GM12875 (cell line): Measurements from ENCODE around the gene SPTBN1.

Experiments used
- H3K4me3 ChIP-seq: one replicate; pipeline ENCODE4 v1.5.1; 2011; ENCODE audit warnings: low read depth, low read length, control low read depth
- TF ChIP-seq, protein P1 (sequence below): IDR thresholded peaks from 2 replicates; pipeline ENCODE4 v1.5.1; 2011; ENCODE audit warnings: low read depth, mild to moderate bottlenecking, control low read depth, inconsistent platforms, low read length, moderate library complexity, borderline replicate concordance; ENCODE audit not compliant: insufficient read depth

SPTBN1 gene

DNA sequence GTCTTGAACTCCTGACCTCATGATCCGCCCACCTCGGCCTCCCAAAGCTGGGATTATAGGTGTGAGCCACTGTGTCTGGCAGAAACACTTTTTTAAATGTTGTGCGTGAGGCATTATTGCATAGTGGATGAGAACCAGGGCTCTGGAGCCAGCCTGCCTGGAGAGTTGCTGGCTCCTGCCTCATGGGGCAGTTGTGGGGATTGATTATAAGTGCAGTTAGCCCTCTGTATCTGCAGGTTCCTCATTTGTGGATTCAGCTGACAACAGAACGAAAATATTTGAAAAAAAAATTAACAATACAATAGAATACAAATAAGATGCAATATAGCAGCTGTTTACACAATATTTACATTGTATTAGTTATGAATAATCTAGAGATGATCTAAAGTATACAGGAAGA is 137.9 kb downstream of the SPTBN1 start:
- TF ChIP-seq, protein P1, sequence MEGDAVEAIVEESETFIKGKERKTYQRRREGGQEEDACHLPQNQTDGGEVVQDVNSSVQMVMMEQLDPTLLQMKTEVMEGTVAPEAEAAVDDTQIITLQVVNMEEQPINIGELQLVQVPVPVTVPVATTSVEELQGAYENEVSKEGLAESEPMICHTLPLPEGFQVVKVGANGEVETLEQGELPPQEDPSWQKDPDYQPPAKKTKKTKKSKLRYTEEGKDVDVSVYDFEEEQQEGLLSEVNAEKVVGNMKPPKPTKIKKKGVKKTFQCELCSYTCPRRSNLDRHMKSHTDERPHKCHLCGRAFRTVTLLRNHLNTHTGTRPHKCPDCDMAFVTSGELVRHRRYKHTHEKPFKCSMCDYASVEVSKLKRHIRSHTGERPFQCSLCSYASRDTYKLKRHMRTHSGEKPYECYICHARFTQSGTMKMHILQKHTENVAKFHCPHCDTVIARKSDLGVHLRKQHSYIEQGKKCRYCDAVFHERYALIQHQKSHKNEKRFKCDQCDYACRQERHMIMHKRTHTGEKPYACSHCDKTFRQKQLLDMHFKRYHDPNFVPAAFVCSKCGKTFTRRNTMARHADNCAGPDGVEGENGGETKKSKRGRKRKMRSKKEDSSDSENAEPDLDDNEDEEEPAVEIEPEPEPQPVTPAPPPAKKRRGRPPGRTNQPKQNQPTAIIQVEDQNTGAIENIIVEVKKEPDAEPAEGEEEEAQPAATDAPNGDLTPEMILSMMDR = no peak
- H3K4me3 ChIP-seq = no peak overlapping the region

DNA sequence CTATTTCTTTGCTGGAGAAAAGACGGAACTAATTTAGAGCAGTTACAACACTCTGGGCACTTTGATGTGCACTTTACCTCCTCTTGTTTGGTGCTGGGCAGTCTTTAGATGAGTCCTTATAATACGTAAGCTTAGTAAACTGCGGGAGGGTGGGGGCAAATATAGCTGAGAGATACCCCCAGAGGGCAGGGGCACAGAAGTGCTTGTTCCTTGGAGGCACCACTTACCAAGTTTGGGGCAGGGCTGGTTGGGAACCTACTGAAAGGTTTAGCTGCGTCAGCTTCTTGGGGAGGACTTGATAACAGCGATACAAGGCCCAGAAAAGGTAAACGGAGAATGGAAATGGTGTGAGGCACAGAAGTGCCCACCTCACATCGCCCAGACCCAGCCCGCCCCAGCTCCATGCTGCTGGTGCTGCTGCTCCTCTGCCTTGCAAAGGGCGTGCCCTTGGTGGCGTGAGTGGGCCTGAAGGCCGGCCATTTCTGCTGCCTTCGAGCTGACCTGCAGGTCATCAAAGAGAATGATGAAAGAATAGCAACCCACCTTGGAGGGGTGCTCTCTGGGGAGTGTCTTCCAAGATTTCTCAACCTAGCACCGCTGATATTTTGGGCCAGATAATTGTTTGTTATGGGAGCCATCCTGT is 139.2 kb downstream of the SPTBN1 start:
- TF ChIP-seq, protein P1 = no peak
- H3K4me3 ChIP-seq = no peak overlapping the region

DNA sequence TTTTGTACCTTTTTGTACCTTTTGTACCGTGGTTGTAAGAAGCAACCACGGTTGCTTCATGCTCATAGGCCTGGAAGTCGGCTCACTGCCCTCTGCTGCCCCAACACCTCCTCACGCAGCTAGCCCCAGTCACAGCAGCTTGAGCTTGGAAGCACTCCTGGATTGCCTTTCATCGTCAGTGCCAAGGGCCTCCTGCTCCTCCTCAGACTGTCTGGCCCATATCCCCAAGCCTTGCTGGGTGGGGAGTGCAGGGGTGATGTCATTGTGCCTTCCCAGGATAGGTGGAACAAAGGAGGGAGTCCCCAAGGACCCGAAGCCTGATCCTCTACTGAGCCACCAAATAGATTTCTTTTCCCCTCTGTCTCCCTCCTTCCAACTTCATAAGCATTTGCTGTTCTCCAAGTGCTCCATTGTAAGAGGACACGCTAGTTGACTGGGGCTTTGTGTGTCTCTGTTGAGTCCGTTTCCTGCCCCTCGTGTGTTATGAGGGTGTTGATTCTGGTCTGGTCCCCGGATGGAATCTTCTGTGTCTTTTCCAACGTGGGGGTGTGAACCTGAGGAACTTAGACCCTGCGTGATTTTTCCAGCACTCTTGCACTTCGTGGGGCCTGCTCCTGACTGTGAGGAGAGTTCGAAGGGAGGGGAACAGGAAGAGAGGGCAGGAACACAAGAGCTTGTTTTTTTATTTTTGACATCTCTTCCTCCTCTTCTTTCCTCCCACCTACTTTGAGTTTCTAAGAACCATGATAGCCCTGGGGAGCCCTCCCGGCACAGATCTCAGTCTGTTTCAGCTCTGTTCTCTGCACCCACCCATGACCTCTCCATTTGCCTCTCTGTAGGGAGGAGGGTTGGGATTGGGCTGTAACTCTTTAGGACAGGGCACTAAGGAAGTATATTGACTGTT is 140.1 kb downstream of the SPTBN1 start:
- TF ChIP-seq, protein P1 = no peak
- H3K4me3 ChIP-seq = no peak overlapping the region

DNA sequence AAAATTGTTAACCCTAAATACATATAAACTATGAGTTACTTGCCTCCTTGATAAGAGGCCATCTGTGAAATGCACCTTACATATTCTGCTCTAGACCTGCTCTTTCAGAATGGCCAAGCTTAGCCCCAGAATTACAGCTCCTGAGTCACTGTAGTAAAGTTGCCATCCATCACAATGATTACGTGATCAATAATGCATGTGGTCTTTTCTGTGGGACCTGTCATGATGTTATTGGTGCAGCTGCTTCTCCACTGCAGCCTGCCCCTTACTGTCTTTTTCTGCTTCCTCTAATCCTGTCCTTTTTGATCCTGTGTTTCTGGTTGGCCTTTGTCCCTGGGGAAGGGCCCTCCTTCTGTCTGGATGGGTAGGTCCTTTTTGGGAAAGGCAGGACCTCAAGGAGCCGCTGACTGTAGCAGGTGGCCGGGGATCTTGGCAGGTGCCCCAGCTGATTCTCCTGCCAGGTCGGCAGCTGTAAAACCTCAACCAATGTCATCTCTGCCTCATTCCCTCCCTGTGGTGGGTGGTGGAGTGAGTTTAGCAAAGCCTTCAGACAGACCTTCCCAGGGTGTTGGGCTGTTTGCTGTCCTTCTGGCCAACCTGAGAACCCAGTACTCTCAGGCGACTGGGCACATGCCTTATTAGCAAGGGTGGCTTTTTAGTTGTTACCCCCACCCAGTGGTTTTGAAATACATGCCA is 141.2 kb downstream of the SPTBN1 start:
- TF ChIP-seq, protein P1 = no peak
- H3K4me3 ChIP-seq = no peak overlapping the region

DNA sequence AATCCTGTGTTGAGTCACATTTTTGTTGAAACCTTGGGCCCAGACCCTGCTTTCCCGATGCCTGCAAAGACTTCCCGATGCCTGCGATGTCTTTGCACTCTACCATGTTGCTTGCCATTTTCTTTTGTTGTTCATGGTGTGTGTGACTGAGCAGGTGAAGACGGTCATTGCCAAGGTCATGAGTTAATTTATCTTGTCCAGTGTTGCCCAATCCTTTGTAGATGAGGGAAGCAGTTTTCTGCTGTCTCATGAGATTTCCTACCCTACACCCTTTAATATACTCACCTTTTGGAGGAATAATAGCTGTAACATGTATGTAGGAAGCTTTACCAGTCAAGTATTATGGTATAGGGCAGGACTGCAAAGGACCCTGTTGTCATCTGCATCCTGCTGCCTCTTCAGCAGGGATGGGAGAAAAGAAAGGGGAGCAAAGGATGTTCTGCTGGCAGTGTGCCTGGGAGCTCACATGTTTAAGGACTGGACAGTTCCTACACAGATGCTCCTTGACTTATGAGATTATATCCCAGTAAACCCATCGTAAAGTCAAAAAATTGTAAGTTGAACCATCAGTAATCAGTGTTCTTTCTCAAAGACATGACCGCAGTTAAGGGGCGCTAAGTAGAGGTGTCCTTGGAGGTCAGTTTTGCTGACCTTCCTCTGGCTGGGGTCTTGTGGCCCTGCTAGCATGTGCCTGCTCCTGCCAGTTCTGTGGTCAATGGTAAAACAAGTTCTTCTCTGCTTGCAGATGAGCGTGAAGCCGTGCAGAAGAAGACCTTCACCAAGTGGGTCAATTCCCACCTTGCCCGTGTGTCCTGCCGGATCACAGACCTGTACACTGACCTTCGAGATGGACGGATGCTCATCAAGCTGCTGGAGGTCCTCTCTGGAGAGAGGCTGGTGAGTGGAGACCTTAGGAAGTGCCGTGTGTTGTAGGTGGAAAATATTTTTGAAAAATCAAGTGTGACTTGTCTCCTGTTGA is 142.5 kb downstream of the SPTBN1 start:
- TF ChIP-seq, protein P1 = no peak
- no peak overlapping the region for H3K4me3 ChIP-seq

DNA sequence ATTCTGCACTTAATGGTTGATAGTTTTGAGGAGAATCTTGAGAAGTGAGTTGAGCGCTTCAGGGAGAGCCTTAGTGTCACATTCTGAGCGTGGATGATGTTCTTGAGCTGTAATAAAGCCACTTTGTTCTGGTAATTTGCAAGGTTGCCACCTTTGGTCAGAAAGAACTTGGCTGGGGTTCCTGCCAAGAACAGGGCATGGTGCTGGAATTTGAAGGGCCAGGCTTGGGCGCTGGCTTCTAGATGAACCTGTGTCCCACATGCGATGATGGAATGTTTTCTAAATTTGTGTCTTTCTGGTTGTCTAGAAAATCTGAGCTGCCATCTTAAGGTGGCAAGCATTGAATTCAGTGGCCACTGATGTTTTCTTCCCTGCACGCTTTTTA is 143.2 kb downstream of the SPTBN1 start:
- TF ChIP-seq, protein P1 = no peak

More for the DNA sequence above, 143.2 kb downstream of the SPTBN1 start:
- no peak overlapping the region for H3K4me3 ChIP-seq
